ENCODE results near the gene RETREG3. TPM values are rescaled to one million over a fixed set of nuclear protein-coding genes. Genes with fewer than 3 reads are reported as not detected.

The RETREG3 gene
- total and polyA plus RNA-seq, 9 of the 15 experiments (the other 6 are each of a cell fraction or from before 2014, with no cell fraction given) = 4.1 to 39.0 (median 16.9) TPM

- TF ChIP-seq BCL6 (CRISPR knock-in tag; IDR thresholded peaks at IDR 0.05) = no peak
- TF ChIP-seq DPF2 (IDR thresholded peaks at IDR 0.05) = peak; percentile 49; the same call in 1 of the 2 replicates
- no peak for TF ChIP-seq BRF2 (IDR thresholded peaks at IDR 0.05; ENCODE audit: borderline replicate concordance, insufficient read depth, insufficient read length)
- TF ChIP-seq E2F3 (CRISPR knock-in tag; IDR thresholded peaks at IDR 0.05) = no peak
- TF ChIP-seq NFE2L1 (tag; IDR thresholded peaks at IDR 0.05; ENCODE audit: borderline replicate concordance, low read depth) = no peak
- no peak for TF ChIP-seq ZNF507 (tag; conservative IDR thresholded peaks at IDR 0.05)
- TF ChIP-seq ZNF699 (CRISPR knock-in tag; IDR thresholded peaks at IDR 0.05; ENCODE audit: insufficient replicate concordance) = no peak
- no peak; the same call in 1 of the 2 replicates for TF ChIP-seq NCOA1 (IDR thresholded peaks at IDR 0.05; ENCODE audit: low read depth)
- TF ChIP-seq, protein P1, sequence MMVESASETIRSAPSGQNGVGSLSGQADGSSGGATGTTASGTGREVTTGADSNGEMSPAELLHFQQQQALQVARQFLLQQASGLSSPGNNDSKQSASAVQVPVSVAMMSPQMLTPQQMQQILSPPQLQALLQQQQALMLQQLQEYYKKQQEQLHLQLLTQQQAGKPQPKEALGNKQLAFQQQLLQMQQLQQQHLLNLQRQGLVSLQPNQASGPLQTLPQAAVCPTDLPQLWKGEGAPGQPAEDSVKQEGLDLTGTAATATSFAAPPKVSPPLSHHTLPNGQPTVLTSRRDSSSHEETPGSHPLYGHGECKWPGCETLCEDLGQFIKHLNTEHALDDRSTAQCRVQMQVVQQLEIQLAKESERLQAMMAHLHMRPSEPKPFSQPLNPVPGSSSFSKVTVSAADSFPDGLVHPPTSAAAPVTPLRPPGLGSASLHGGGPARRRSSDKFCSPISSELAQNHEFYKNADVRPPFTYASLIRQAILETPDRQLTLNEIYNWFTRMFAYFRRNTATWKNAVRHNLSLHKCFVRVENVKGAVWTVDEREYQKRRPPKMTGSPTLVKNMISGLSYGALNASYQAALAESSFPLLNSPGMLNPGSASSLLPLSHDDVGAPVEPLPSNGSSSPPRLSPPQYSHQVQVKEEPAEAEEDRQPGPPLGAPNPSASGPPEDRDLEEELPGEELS (CRISPR knock-in tag; IDR thresholded peaks at IDR 0.05; ENCODE audit: borderline replicate concordance) = no peak
- no peak for TF ChIP-seq PCBP2 (IDR thresholded peaks at IDR 0.05; ENCODE audit: low read depth, low read length, poor library complexity, severe bottlenecking)
- no peak for TF ChIP-seq SMARCB1 (IDR thresholded peaks at IDR 0.05; ENCODE audit: insufficient read length, low read depth)
- no peak for TF ChIP-seq ZNF639 (CRISPR knock-in tag; conservative IDR thresholded peaks at IDR 0.05 in 1 of 2, IDR thresholded peaks at IDR 0.05 in 1 of 2)
- no peak for TF ChIP-seq MCM7 (IDR thresholded peaks at IDR 0.05)
- no peak for TF ChIP-seq CBFA2T2 (conservative IDR thresholded peaks at IDR 0.05)
- no peak for TF ChIP-seq DACH1 (IDR thresholded peaks at IDR 0.05; ENCODE audit: partially characterized antibody)
- TF ChIP-seq HBP1 (CRISPR knock-in tag; IDR thresholded peaks at IDR 0.05) = 0 out of 2 replicates have a peak, but pooled peaks have one; percentile 43
- no peak for TF ChIP-seq PML (IDR thresholded peaks at IDR 0.05; ENCODE audit: low read length)
- TF ChIP-seq E2F4 (CRISPR knock-in tag; IDR thresholded peaks at IDR 0.05; ENCODE audit: low read depth) = no peak
- no peak for TF ChIP-seq POLR3A (IDR thresholded peaks at IDR 0.05; ENCODE audit: borderline replicate concordance, extremely low read depth, insufficient read depth, insufficient read length)
- TF ChIP-seq SREBF1 (IDR thresholded peaks at IDR 0.05; ENCODE audit: borderline replicate concordance, low read depth, low read length) = no peak
Measured at GRCh38 chr17:42553161-42553818, 55.9 kb downstream of the RETREG3 start (continued).
